Metanephros (tissue), 1 donor: ENCODE results near the gene BARHL2. TPM values are rescaled to one million over a fixed set of nuclear protein-coding genes. Genes with fewer than 3 reads are reported as not detected.

Source experiments
- total RNA-seq: library from RNA; depleted of rRNA; stranded (reverse); fragments of >200 nt; gene quantifications from one replicate; pipeline ENCODE4 v1.2.3, GENCODE V29; 2014

BARHL2 gene
- total RNA-seq, result not detected

DNA sequence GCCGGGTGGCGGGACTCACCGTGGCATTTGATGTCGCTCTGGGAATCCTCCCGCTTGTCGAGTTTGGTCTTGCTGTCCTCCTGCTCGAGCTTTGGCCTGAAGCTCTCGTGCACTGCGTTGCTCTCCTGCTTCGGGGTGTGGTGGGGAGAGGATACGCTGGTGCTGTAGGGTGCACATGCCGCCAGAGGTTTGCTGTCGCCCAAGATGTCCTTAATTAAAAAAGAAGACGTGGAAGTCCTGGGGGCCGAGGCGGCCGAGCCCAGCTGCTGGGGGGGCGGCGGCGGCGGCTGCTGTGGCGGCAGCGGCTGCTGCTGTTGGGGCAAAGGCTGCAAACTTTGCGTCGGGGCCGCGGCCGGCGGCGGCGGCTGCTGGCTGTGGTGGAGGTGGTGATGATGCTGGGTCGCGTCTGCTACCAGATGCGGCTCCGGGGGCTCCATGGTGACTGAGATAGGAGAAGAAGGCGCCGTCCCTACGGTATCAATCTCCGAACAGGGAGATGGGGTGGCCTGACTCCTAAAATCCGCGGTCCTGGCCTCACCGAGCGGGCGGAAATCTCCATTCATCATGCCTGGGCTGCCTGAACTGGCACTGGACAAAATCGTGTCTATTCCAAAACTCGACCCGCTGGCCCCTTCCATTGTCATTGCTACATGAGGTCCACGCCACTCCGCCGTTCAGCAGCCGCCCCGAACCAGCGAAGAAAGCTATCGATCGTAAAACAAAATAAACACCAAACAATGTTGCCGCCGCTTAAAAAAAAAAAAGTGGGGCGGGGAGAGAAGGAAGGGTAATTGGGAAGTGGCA is at the start of gene BARHL2:
BARHL2 (minus strand) TSS at position 751 of the 804 bp plus-strand sequence; CDS start at position 644, 107 bp downstream.

